PC-3 (cell line): ENCODE measurements around the gene CDH13. TPM values are rescaled to one million over a fixed set of nuclear protein-coding genes. Genes with fewer than 3 reads are reported as not detected.

ENCODE experiments used
- ATAC-seq: fragments of 200-7000 bp; cut with Tn5 transposase; 2 replicates; pipeline ENCODE4 v1.9.1; 2020; ENCODE audit warnings: mild to moderate bottlenecking, moderate library complexity
- BruUV-seq: library from RNA; stranded (reverse); fragments of 400-500 nt; replicated peaks from 2 replicates; lab custom pipeline; 2021; lab: Mats Ljungman, UMichigan
- CTCF ChIA-PET: fragments of 300-600 bp; sonication (Branson Sonifier 250); formaldehyde crosslinking; loops from one replicate; lab custom pipeline; 2022; ENCODE audit warnings: antibody characterized with exemption; lab: Charles Lee
- POLR2A ChIA-PET: fragments of 300-600 bp; sonication (Branson Sonifier 250); formaldehyde crosslinking; loops from one replicate; lab custom pipeline; 2022; ENCODE audit warnings: antibody characterized with exemption; ENCODE audit not compliant: unreplicated experiment; lab: Charles Lee
- DNase-seq: peaks from one replicate; pipeline ENCODE4 v3.0.0-alpha.2; 2015
- H2AFZ ChIP-seq: fragments of 300-600 bp; sonication (generic); 2 replicates; pipeline ENCODE4 v1.6.0; 2016; ENCODE audit warnings: antibody characterized with exemption, low read length
- H3F3A ChIP-seq: fragments of 300-600 bp; sonication (generic); one replicate; pipeline ENCODE4 v1.6.0; 2017; ENCODE audit warnings: antibody characterized with exemption, low read length, control low read depth, mild to moderate bottlenecking; ENCODE audit not compliant: unreplicated experiment
- H3K27ac ChIP-seq: fragments of 300-600 bp; sonication (generic); 2 replicates; pipeline ENCODE4 v1.5.1; 2016; ENCODE audit warnings: mild to moderate bottlenecking, low read length
- H3K27me3 ChIP-seq: fragments of 300-600 bp; sonication (generic); 2 replicates; pipeline ENCODE4 v1.6.1; 2016; ENCODE audit warnings: low read length, mixed read lengths
- H3K36me3 ChIP-seq: fragments of 300-600 bp; sonication (generic); 2 replicates; pipeline ENCODE4 v1.6.1; 2016; ENCODE audit warnings: low read depth, mixed run types, low read length, mixed read lengths
- H3K4me1 ChIP-seq: fragments of 300-600 bp; sonication (generic); 2 replicates; pipeline ENCODE4 v1.5.1; 2016; ENCODE audit warnings: low read length; ENCODE audit not compliant: insufficient read depth
- H3K4me2 ChIP-seq: fragments of 300-600 bp; sonication (generic); 2 replicates; pipeline ENCODE4 v1.6.0; 2016; ENCODE audit warnings: low read length
- H3K4me3 ChIP-seq: fragments of 300-600 bp; sonication (generic); 2 replicates; pipeline ENCODE4 v1.5.1; 2016; ENCODE audit warnings: mild to moderate bottlenecking, low read length, mixed read lengths
- H3K79me2 ChIP-seq: fragments of 300-600 bp; sonication (generic); 2 replicates; pipeline ENCODE4 v1.6.1; 2017; ENCODE audit warnings: low read length, mixed read lengths
- H3K9ac ChIP-seq: fragments of 300-600 bp; sonication (generic); 2 replicates; pipeline ENCODE4 v1.6.0; 2016; ENCODE audit warnings: mild to moderate bottlenecking, low read length
- H3K9me2 ChIP-seq: fragments of 300-600 bp; sonication (generic); replicated peaks from 2 replicates; pipeline ENCODE4 v1.6.1; 2016; ENCODE audit warnings: mixed run types, low read length, mixed read lengths
- H3K9me3 ChIP-seq: fragments of 300-600 bp; sonication (generic); 2 replicates; pipeline ENCODE4 v1.6.1; 2016; ENCODE audit warnings: low read length, mixed read lengths
- H4K20me1 ChIP-seq: fragments of 300-600 bp; sonication (generic); 2 replicates; pipeline ENCODE4 v1.6.1; 2016; ENCODE audit warnings: low read length, mixed read lengths
- EZH2 ChIP-seq: fragments of 300-600 bp; sonication (generic); IDR thresholded peaks from one replicate; pipeline ENCODE4 v1.6.1; 2017; ENCODE audit warnings: antibody characterized with exemption, mild to moderate bottlenecking, low read length; ENCODE audit not compliant: unreplicated experiment
- EZH2phosphoT487 ChIP-seq: fragments of 300-600 bp; sonication (generic); IDR thresholded peaks from 2 replicates; pipeline ENCODE4 v1.6.1; 2018; ENCODE audit warnings: mild to moderate bottlenecking, antibody characterized with exemption, low read length, borderline replicate concordance
- intact Hi-C: fragments of 100-400 bp; cut with micrococcal nuclease; formaldehyde crosslinking; loops from 2 replicates; pipeline ENCODE4 v1.9.0; 2023
- total RNA-seq: library from RNA; depleted of rRNA; stranded (reverse); fragments of >200 nt; gene quantifications from 2 replicates; pipeline ENCODE4 v1.2.3, GENCODE V29; 2014
- TF ChIP-seq, protein P1 (sequence below): fragments of 300-600 bp; sonication (generic); conservative IDR thresholded peaks from 2 replicates; pipeline ENCODE4 v1.5.1; 2017; ENCODE audit warnings: antibody characterized with exemption, low read depth, mild to moderate bottlenecking, low read length

The CDH13 gene
- total RNA-seq, 1 experiment from 2014 or later, result 0.36 TPM

GRCh38 chr16:83004868-83005652, 378.3 kb downstream of the CDH13 start:
- Histone ChIP-seq H4K20me1 (no peaks in the 10 kb centered on the region), H3K27ac (no peak overlapping the region), H3K79me2 (no peaks in the 10 kb centered on the region), H3F3A (no peaks in the 10 kb centered on the region), H3K36me3 (no peaks in the 10 kb centered on the region), H3K4me1 (no peaks in the 10 kb centered on the region), H3K4me2 (no peak overlapping the region), H3K9me3 (no peaks in the 10 kb centered on the region), H3K27me3 (no peaks in the 10 kb centered on the region), H3K4me3 (no peak overlapping the region), H3K9me2 (no peaks in the 10 kb centered on the region), H2AFZ (no peak overlapping the region), H3K9ac (no peak overlapping the region)
- POLR2A ChIA-PET, result no interaction called here
- TF ChIP-seq EZH2, result no peak
- TF ChIP-seq, protein P1, sequence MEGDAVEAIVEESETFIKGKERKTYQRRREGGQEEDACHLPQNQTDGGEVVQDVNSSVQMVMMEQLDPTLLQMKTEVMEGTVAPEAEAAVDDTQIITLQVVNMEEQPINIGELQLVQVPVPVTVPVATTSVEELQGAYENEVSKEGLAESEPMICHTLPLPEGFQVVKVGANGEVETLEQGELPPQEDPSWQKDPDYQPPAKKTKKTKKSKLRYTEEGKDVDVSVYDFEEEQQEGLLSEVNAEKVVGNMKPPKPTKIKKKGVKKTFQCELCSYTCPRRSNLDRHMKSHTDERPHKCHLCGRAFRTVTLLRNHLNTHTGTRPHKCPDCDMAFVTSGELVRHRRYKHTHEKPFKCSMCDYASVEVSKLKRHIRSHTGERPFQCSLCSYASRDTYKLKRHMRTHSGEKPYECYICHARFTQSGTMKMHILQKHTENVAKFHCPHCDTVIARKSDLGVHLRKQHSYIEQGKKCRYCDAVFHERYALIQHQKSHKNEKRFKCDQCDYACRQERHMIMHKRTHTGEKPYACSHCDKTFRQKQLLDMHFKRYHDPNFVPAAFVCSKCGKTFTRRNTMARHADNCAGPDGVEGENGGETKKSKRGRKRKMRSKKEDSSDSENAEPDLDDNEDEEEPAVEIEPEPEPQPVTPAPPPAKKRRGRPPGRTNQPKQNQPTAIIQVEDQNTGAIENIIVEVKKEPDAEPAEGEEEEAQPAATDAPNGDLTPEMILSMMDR, result no peak
- TF ChIP-seq EZH2phosphoT487, result no peak
- intact Hi-C loops, result no loop called here
- CTCF ChIA-PET, result no interaction called here
- ATAC-seq (no peak), DNase-seq (no peak)
- BruUV-seq, result no TSS peak

DNA sequence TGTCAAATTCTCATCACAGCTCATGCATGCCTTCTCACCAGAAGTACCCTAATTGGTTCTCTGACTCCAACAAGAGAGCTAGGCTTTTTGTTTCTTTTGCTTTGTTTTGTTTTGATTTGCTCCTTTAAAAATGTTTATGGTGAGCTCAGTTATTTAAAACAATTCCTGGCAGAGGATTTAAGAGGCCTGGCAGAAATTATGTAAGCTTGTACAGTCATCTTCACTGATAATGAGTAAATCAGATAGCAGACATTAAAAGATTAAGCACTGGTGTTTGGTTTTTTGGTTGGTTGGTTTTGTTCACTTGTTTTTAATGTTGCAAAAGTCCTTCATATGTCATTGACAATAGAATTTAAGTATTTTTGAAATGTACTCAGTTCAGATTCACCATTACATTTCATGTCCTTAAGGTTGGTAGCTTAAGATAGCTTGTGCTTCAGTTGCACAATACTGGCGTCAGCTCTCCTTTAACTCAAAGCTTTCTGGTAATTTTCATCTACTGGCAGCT, 378.9 kb downstream of the CDH13 start:
- Histone ChIP-seq H3K36me3 (no peaks in the 10 kb centered on the region), H3K4me1 (no peaks in the 10 kb centered on the region), H3K9ac (no peak overlapping the region), H3K4me3 (no peak overlapping the region), H3K9me3 (no peaks in the 10 kb centered on the region), H2AFZ (no peak overlapping the region), H3F3A (no peaks in the 10 kb centered on the region), H3K9me2 (no peaks in the 10 kb centered on the region), H3K4me2 (no peak overlapping the region), H3K27me3 (no peaks in the 10 kb centered on the region), H3K79me2 (no peaks in the 10 kb centered on the region), H4K20me1 (no peaks in the 10 kb centered on the region), H3K27ac (no peak overlapping the region)
- DNase-seq, result no peak
- CTCF ChIA-PET, result no interaction called here
- no peak for ATAC-seq
- TF ChIP-seq EZH2, result no peak
- TF ChIP-seq, protein P1, result no peak
- intact Hi-C loops, result no loop called here
- no TSS peak for BruUV-seq
- POLR2A ChIA-PET, result no interaction called here
